Stimulated activated CD8-positive, alpha-beta memory T cell treated with anti-CD3 and anti-CD28 coated beads, Interleukin-4, amount 100 ng/mL, for 24 hours (primary cell): ENCODE results near the gene RPL7A.
"Not testable (repeated sequence)": the region's sequence is repeated elsewhere in the genome, so short reads cannot be mapped to it uniquely, and the experiment has no call there.

ENCODE experiments used
- DNase-seq: peaks from one replicate; pipeline ENCODE4 v3.0.0-alpha.2; 2020; ENCODE audit warnings: low read depth

RPL7A gene

DNA sequence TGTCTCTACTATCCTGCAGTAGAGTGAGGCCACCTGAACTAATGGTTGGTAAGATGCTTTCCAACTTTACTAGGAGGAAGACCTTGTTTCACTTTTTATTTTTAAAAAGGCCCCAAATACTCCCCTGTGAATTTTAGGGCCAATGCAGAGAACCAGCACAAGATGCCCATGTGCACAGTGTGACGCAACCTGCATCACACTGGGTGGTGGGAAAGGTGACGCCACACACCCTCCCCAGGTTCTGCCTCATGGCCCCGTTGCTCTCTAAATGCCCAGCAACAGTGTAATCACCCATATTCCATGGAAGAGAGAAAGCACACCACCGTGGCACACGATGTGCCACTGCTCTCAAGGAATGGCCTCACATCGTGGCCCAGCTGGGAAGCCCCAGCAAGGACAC lies 21.4 kb downstream of the RPL7A start:
- no peak for DNase-seq

DNA sequence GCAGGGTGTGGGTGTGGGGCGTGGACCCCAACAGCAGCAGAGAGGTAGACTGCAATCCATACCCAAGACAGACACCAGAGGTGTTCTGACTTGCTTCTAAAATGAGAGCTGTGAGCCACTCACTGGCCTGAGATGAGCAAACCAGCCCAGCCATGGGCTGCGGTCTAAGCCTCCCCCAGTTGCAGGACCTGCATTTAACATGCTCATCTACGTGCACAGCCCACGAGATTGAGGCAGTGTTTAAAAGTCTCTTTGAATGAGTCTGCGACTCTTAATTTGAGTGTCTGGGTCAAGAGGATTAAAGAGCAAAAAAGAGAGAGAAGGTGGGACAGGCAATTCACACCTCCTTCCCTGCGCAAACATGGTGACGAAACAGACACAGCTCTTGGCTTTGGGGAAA lies 21.9 kb downstream of the RPL7A start:
- DNase-seq = no peak

DNA sequence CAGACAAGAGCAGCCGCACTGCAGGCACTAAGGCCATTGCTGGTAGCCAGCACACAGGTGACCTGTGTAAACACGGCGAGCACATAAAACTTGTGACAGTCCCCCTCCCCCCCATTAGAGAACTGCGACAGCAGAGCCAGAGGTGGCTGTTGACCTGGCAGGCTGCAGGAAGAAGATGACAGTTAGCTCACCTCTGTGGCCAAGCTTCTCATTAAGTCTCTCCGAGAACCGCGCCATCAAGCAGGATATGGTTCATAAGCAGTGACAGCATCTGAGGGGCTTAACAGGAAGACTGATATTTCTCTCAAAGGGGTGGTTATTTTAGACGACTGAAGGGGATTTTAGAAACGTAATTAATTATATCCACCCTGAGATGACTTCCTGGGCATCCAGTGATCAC lies 22.7 kb downstream of the RPL7A start:
- DNase-seq = no peak

DNA sequence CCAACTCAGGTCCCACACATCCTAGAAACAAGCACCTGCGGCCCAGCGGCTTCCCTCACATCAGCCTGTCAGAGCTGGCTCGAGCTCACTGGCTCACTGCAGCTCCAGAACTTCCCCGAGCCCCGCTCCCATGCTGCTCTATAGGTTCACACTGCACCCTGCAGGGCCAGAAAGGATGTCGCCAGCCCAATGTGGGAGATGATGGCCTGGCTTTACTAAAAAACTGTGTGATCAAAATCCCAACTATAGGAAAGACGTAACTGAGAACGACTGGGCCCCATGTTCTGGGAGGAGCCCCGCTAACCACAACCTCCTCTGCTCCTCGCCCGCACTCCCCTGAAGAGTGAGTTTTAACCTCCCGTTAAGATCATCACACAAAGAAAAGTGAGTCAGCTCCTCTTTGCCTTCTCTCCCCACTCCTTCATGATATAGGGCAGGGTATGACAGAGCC lies 23.3 kb downstream of the RPL7A start:
- DNase-seq = peak; percentile 60

DNA sequence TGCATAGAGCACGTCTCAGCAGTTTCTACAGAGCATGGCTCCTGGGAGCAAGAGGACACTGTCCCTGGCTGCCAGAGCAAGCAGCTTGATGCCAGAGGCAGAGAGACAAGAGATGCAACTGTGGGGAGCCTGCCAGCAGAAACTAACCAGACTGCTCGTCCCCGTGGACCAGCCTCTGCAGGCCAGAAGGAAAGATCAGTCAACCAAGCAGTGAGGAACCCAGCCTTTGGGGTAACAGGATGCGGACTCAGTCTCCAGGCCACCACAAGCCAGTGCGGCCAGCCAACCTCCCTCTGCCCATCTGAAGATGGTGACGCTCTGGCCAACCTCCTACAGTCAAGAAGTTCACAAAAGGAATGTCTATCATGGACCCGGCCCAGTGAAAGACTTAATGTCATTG lies 24.1 kb downstream of the RPL7A start:
- DNase-seq = no peak

DNA sequence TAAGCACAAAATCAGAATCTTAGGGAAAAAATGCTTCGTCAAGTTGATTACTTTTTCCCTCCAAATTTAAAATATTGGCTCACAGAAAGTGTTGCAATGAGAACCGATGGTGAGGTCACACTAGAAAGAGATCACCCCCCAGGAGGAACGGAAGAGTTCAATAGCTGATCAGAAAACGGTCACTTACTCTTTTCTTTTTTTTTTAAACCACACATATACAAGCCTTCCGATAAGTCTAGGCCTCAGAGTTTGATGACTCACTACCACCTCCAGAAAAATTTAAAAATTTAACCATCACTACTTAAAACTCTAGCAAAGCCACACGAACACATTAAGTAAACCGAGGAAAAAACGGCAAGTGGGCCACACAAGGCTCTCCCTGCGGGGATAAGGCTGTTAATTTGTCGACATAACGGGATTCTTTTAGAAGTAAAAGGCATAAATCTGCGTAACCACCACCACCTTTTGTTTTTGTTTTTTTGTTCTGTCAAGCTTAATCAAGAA lies 26.6 kb downstream of the RPL7A start:
- no peak for DNase-seq

DNA sequence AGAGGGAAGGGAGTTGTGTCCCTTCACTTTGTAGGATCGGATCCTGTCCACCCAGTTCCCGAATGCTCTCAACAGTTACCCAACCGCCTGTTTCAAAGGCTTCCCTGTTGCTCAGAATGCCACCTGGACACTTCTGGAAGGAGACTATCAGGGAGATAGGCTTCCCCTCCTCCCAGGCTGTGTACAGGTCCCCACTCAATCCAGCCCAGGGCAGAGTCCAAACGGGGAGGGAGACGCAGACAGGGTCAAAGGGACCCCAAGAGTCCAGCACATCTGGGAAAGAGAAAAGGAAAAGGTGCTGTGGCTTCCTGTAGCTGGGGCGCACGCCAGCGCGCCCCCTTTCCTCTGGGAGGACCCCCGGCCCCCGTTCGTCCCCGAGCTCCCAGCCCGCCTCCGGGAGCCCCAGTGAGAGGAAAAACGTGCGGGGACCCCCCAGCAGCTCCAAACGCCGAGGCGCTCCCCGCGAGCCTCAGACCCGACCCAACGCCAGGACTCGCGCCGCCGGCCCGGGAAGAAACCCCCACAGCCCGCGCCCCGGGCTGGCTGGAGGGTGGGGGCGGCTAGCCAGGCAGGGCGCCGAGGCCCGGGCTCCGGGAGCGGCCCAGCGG lies 27.2 kb downstream of the RPL7A start:
- DNase-seq = no peak

DNA sequence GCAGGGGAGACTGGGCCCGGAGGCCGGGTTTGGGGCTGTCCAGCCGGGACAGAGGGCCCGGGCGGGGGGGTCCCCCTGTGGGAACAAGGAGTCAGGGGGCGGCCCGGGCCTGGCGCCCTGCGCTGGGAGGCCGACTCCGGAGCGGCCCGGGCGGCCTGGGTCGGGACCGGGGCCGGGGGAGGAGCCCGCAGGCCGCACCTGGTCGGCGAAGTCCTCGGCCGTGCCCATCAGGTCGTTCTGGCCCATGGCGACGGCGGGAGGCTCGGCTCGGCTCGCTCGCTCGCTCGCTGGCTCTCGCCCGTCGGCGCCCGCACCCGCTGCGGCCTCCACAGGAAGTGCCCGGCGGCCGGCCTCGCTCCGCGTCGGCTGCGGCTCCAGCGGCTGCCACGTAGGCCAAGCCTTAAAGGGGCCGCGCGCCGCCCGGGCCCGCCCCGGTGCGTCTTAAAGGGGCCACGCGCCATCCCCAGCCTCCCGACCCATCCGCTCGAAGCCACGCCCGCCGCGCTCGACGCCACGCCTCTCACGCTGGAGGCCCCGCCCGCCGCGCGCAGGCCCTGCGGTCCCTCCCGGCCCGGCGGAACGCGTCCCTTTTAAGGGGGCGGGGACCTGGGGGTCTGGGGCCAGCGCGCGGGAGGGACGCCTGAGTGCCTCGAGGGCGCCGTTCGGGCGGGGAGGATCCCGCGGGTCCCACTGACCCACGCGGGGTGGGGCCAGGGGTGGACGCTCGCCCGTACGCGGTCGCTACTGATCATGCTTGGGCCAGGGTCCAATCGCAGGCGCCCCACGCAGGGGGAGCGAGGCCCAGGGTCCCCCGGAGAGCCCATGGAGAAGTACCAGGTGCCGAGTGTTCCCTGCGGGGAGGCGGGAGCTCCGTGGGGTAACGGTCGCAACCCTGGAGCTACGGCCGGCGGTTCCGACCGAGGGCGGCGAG lies 28.0 kb downstream of the RPL7A start, which contains the start of the genes STKLD1 and SURF4:
STKLD1 (plus strand) TSS at position 643 of the 931 bp plus-strand sequence; CDS start at position 751, 108 bp downstream.
SURF4 (minus strand) TSS at position 337 of the 931 bp plus-strand sequence; CDS start at position 246, 91 bp downstream.
- peak; percentile 93 for DNase-seq

DNA sequence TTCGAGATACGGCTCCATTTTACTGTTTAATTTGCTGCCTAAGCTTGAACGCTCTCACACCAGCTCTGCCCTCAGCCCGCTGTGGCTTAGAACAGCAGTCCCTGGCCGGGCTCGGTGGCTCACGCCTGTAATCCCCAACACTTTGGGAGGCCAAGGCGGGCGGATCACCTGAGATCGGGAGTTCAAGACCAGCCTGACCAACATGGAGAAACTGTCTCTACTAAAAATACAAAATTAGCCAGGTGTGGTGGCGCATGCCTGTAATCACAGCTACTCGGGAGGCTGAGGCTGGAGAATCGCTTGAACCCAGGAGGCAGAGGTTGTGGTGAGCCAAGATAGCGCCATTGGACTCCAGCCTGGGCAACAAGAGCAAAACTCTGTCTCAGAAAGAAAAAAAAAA lies 29.3 kb downstream of the RPL7A start:
- DNase-seq = not testable (repeated sequence)

DNA sequence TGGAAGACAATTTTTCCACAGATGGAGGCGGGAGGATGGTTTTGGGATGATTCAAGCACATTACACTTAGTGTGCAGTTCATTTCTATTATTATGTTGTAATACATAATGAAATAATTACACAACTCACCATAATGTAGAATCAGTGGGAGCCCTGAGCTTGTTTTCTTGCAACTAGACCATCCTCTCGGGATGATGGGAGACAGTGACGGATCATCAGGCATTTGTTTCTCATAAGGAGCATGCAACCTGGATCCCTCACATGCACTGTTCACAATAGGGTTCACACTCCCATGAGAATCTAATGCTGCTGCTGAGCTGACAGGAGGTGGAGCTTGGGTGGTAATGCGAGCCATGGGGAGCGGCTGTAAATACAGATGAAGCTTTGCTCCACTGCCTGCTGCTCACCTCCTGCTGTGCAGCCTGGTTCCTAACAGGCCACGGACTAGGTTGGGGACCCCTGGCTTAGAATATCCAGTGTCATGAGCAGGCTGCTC lies 29.8 kb downstream of the RPL7A start:
- DNase-seq = no peak

DNA sequence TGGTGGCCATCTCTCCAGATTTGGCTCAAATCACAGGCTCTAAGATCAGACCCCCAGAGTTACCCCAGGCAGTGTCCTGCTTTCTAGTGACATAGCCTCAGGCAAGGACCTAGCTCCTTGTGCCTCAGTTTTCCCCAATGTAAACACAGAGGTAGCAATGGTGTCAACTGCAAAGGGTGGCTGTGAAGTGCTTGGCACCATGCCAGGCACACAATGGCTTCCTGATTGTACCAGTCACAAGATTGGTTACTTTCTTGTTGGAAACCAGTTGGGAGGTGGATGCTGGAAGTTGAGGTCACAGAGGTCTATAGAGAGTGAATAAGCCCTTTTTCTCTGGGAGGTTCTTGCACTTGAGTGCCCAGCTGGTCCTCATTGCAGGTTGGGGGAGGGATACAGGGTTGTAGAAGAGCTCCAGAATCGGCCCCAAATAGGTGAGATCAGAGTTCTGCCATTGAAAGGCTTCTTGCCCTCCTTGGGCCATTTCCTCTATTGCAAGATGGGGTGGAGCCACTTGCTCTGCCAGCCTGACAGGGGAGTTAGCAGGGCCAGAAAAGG lies 30.5 kb downstream of the RPL7A start:
- no peak for DNase-seq

DNA sequence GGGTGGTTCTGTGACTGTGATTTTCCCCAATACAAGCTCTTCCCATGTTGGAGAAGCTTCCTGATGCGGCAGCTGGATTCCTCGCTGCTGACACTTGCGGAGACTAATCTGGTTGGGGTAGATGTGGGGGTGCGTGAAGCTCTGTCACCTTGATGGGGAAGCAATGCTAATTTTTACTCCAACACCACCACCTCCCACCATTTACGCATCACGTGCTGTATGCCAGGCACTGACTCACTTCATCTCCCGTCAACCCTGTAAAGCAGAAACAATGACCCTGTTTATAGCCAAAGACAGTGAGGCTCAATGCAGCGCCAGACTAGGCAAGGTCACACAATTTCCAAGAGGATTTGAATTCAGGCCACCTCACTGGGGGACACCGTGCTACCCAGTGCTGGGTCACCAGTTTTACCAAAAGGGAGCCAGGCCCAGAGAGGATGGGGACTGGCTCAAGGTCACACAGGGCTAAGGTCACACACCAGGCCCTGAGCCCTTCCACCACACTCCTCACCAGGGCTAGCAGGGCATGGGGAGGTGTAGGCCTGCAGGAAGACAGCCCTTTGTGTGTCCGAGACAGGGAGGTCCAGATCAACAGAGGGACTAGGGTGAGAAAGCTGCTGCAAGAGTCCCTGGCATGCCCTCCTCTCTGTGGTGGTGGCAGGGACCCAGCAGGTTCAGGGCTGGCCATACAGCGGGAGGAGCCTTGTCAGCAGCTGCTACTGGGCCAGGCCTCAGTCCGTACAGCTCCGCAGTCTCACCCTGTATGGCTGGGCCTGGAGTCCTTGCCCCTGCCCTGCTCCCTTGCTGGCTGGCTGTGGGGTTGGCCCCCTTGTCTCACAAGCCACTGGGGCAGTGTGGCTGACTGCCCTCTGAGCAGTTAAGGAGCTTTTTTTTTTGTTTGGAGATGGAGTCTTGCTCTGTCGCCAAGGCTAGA lies 31.4 kb downstream of the RPL7A start:
- DNase-seq = no peak

DNA sequence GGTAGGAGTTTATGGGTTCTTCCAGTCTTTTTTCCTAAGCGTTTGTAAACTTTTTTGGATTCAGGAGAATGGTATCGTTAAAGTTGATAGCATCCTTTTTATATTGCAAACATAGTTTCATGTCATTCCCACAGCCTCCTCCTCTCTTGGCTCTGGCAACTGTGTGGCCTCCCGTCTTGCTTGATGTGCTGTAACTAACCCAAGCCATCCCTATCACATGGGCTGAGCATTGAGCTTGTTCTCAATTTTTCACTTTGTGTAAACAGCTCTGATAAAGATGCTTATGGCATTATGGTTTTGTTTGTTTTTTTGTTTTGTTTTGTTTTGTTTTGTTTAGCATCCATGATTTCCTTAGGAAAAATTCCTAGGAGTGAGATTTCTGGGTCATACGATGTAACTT lies 32.7 kb downstream of the RPL7A start:
- no peak for DNase-seq

DNA sequence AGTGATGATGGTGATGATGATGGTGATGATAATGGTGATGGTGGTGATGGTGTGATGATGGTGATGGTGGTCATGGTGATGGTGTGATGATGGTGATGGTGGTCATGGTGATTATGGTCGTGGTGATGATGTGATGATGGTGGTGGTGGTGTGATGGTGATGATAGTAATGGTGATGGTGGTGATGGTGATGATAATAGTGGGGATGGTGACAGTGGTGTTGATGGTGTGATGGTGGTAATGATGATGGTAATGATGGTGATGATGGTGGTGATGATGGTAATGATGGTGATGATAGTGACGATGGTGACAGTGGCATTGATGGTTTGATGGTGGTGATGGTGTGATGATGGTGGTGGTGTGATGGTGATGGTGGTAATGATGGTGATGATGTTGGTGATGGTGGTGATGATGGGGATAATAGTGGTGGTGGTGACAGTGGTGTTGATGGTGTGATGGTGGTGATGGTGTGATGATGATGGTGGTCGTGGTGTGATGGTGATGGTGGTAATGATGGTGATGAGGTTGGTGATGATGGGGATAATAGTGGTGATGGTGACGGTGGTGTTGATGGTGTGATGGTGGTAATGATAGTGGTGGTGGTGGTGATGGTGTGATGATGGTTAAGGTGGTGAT lies 34.6 kb downstream of the RPL7A start:
- no peak for DNase-seq

DNA sequence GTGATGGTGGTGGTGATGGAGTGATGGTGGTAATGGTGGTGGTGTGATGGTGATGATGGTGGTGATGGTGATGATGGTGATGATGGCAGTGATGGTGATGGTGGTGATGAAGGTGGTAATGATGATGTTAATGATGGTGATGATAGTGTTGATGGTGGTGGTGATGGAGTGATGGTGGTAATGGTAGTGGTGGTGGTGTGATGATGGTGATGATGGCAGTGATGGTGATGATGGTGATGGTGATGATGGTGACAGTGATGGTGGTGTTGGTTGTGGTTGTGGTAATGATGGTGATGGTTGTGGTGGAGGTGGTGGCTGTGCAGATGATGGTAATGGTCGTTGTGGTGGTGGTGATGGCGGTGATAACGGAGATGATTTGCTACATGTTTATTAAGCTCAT lies 35.4 kb downstream of the RPL7A start:
- no peak for DNase-seq

DNA sequence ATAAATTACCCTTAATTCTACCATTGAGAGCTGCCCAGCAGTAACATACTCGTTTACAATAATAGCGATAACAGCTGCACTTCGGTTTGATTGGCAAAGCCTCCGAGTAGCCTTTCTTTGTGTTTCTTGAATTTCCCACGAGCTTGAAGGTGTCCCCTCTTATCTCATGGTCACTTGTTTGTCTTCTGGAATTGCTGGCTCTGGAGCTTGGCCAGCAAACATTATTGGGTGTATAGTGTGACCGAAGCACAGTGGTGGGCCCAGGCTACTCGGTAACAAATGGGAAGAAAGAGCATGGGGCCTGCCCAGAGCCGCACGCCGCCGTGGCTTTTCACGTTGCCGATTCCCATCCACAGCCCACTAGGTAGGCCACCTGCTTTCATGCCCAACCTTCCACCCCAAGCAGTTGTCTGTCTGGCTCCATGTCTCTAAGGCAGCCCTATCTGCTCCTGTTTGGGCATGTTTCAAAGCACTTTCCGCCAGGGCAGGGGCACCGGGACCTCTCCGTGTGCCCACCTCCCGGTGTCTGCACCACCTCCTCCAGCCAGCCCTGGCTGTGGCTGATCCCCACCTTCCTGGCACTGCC lies 36.8 kb downstream of the RPL7A start:
- DNase-seq = no peak

DNA sequence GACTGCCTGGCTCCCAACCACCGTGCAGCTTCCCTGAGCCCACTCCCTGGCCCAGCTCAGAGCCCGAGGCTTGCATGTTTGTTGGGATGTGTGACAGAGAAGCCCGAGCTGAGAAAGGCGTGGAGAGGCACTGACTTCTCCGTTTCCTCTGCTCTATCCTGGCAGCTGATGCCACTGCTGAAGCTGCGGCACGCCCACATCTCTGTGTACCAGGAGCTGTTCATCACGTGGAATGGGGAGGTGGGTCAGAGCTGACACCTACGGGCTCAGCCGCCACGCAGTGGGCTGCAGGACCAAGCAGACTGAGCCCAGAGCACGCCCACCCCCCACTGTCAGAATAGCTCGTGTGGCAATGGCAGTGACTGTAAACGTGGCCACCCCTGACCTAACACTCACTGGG lies 37.4 kb downstream of the RPL7A start:
- no peak for DNase-seq

DNA sequence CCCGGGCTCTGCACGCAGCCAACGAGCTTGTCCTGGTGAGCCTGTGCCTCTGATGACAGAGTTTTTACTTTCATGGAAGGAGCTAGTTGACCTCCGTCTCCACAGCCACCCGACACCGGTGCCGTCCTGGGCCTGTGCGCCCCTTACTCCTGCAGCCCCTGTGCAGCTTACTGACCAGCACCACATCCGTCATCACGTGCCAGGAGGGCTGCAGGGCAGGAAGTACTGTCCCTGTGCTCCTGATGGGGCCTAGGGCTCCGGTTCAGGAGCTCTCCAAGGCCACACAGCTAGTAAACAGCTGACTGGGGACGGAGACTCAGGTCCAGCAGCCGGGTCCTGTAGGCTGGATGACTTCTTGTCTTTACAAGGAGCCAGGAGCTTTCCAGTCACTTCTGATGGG lies 38.3 kb downstream of the RPL7A start:
- DNase-seq = no peak

DNA sequence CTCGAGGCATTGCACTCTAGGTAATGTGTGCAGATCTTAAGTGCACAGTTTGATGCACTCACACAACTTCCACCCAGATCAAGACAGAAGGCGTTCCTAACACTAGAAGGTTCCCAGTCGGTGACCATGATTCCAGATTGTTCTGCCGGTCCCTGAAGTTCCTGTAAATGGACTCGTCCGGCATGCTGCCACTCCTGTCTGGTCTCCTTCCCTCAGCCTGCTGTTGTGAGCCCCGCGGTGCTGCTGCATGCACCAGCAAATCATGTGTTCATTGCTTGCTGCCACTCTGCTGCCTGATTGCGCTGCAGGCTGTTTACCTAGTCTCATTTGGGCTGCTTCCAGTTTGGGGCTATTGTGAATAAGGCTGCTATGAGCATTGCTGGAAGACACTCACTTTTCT lies 39.7 kb downstream of the RPL7A start:
- no peak for DNase-seq

DNA sequence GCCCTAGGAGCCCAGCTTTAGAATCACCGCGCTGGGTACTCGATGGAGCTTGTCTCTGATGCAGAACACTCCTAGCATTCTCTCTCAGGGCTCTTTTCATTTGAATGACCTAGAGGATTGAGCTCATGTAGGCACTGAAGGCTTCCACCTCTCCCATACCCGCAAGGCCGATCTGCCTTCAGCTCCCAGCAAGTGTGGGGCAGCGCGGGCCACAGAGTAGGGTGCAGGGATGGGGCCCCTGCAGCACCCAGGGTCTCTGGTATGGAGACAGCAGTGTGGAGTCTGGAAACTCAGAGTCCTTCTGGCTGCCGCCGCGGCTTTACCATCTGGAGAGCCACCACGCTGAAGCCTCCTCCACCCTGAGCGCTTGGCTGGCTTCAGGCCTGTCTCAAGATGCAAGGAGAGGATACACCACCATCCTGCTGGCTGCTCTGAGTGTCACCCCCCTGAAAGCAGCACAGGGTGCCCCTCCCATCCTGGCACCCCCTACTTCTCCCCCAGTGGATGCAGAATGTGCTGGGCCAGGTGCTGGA lies 41.1 kb downstream of the RPL7A start:
- no peak for DNase-seq
